Measurements from ENCODE around the gene ABHD8.

ABHD8 gene

GRCh38 chr19:17340302-17340870 is 37.2 kb upstream of the ABHD8 start:
- 40% methylated on average over 21 of the region's 21 CpGs for WGBS
- H3K4me3 ChIP-seq (ENCODE audit: low read length), result 0 out of 2 replicates have a peak overlapping the region, but pooled peaks have one; percentile 30
- H3K4me1 ChIP-seq (ENCODE audit: insufficient read depth, low read length), result peaks cover 5% of the 10 kb centered on the region; the same call in 1 of the 2 replicates
- H3K27me3 ChIP-seq (ENCODE audit: insufficient read depth, low read length), result no peaks in the 10 kb centered on the region
- peaks cover 13% of the 10 kb centered on the region; the same call in 1 of the 2 replicates for H3K36me3 ChIP-seq (ENCODE audit: insufficient read depth, low read length)
- no peak overlapping the region; the same call in 1 of the 2 replicates for H3K27ac ChIP-seq (ENCODE audit: low read depth, low read length)
- H3K9me3 ChIP-seq (ENCODE audit: insufficient read depth, low read depth, low read length), result no peaks in the 10 kb centered on the region
- no peak overlapping the region for H3K9ac ChIP-seq (ENCODE audit: low read depth, low read length)

GRCh38 chr19:17339088-17339741 is 36.0 kb upstream of the ABHD8 start:
- 89% methylated on average over 33 of the region's 34 CpGs for WGBS
- Histone ChIP-seq H3K36me3 (ENCODE audit: insufficient read depth, low read length) (peaks cover 13% of the 10 kb centered on the region; the same call in 1 of the 2 replicates), H3K27me3 (ENCODE audit: insufficient read depth, low read length) (no peaks in the 10 kb centered on the region), H3K4me3 (ENCODE audit: low read length) (no peak overlapping the region), H3K9me3 (ENCODE audit: insufficient read depth, low read depth, low read length) (no peaks in the 10 kb centered on the region), H3K27ac (ENCODE audit: low read depth, low read length) (no peak overlapping the region), H3K4me1 (ENCODE audit: insufficient read depth, low read length) (peaks cover 5% of the 10 kb centered on the region; the same call in 1 of the 2 replicates), H3K9ac (ENCODE audit: low read depth, low read length) (no peak overlapping the region)

GRCh38 chr19:17338433-17339078 is 35.3 kb upstream of the ABHD8 start:
- Histone ChIP-seq H3K4me1 (ENCODE audit: insufficient read depth, low read length) (peaks cover 5% of the 10 kb centered on the region; the same call in 1 of the 2 replicates), H3K27me3 (ENCODE audit: insufficient read depth, low read length) (no peaks in the 10 kb centered on the region), H3K27ac (ENCODE audit: low read depth, low read length) (no peak overlapping the region), H3K36me3 (ENCODE audit: insufficient read depth, low read length) (peaks cover 13% of the 10 kb centered on the region; the same call in 1 of the 2 replicates), H3K4me3 (ENCODE audit: low read length) (peak overlapping the region; percentile 89), H3K9ac (ENCODE audit: low read depth, low read length) (no peak overlapping the region), H3K9me3 (ENCODE audit: insufficient read depth, low read depth, low read length) (no peaks in the 10 kb centered on the region)
- 93% methylated on average over 27 of the region's 30 CpGs for WGBS

GRCh38 chr19:17337675-17338432 is 34.6 kb upstream of the ABHD8 start:
- H3K27ac ChIP-seq (ENCODE audit: low read depth, low read length), result peak overlapping the region; percentile 13; the same call in 1 of the 2 replicates
- no peaks in the 10 kb centered on the region for H3K27me3 ChIP-seq (ENCODE audit: insufficient read depth, low read length)
- H3K36me3 ChIP-seq (ENCODE audit: insufficient read depth, low read length), result peaks cover 18% of the 10 kb centered on the region
- 8% methylated on average over 50 of the region's 50 CpGs for WGBS
- peak overlapping the region; percentile 83 for H3K9ac ChIP-seq (ENCODE audit: low read depth, low read length)
- H3K4me3 ChIP-seq (ENCODE audit: low read length), result peak overlapping the region; percentile 89
- peaks cover 5% of the 10 kb centered on the region; the same call in 1 of the 2 replicates for H3K4me1 ChIP-seq (ENCODE audit: insufficient read depth, low read length)
- no peaks in the 10 kb centered on the region for H3K9me3 ChIP-seq (ENCODE audit: insufficient read depth, low read depth, low read length)

GRCh38 chr19:17336872-17337674 is 33.8 kb upstream of the ABHD8 start, which contains the start of gene GTPBP3:
GTPBP3 (plus strand) TSS chr19:17337553; CDS start chr19:17337612, 59 bp downstream.
- H3K9me3 ChIP-seq (ENCODE audit: insufficient read depth, low read depth, low read length), result no peaks in the 10 kb centered on the region
- peaks cover 5% of the 10 kb centered on the region; the same call in 1 of the 2 replicates for H3K4me1 ChIP-seq (ENCODE audit: insufficient read depth, low read length)
- peak within 1 kb of the TSS; percentile 88 for H3K27ac ChIP-seq (ENCODE audit: low read depth, low read length)
- H3K4me3 ChIP-seq (ENCODE audit: low read length), result peak within 1 kb of the TSS; percentile 89
- H3K9ac ChIP-seq (ENCODE audit: low read depth, low read length), result peak within 1 kb of the TSS; percentile 87
- no peaks in the 10 kb centered on the region for H3K27me3 ChIP-seq (ENCODE audit: insufficient read depth, low read length)
- WGBS, result under 1% methylated on average over 41 of the region's 41 CpGs
- H3K36me3 ChIP-seq (ENCODE audit: insufficient read depth, low read length), result peaks cover 16% of the 10 kb centered on the region

GRCh38 chr19:17335575-17335974 is 32.4 kb upstream of the ABHD8 start:
- no peak overlapping the region for H3K4me3 ChIP-seq (ENCODE audit: low read length)
- peaks cover 2% of the 10 kb centered on the region; the same call in 1 of the 2 replicates for H3K4me1 ChIP-seq (ENCODE audit: insufficient read depth, low read length)
- no peak overlapping the region for H3K9ac ChIP-seq (ENCODE audit: low read depth, low read length)
- WGBS, result 88% methylated on average over 10 of the region's 10 CpGs
- H3K36me3 ChIP-seq (ENCODE audit: insufficient read depth, low read length), result peaks cover 6% of the 10 kb centered on the region; the same call in 1 of the 2 replicates
- no peaks in the 10 kb centered on the region for H3K9me3 ChIP-seq (ENCODE audit: insufficient read depth, low read depth, low read length)
- no peaks in the 10 kb centered on the region for H3K27me3 ChIP-seq (ENCODE audit: insufficient read depth, low read length)
- no peak overlapping the region for H3K27ac ChIP-seq (ENCODE audit: low read depth, low read length)

- 4% methylated on average over 86 of the region's 86 CpGs for WGBS
- Histone ChIP-seq H3K4me3 (ENCODE audit: low read length) (peak within 1 kb of the TSS; percentile 92), H3K9me3 (ENCODE audit: insufficient read depth, low read depth, low read length) (no peaks in the 10 kb centered on the region), H3K36me3 (ENCODE audit: insufficient read depth, low read length) (peaks cover 6% of the 10 kb centered on the region; the same call in 1 of the 2 replicates), H3K9ac (ENCODE audit: low read depth, low read length) (peak within 1 kb of the TSS; percentile 91), H3K27me3 (ENCODE audit: insufficient read depth, low read length) (0 out of 2 replicates have a peak, but pooled peaks cover 2% of the 10 kb centered on the region), H3K27ac (ENCODE audit: low read depth, low read length) (peak within 1 kb of the TSS; percentile 75; the same call in 1 of the 2 replicates), H3K4me1 (ENCODE audit: insufficient read depth, low read length) (peaks cover 2% of the 10 kb centered on the region; the same call in 1 of the 2 replicates)
Measured at GRCh38 chr19:17334414-17335409, 31.5 kb upstream of the ABHD8 start, which contains the start of gene ANO8. ANO8 (minus strand) TSS chr19:17334855; CDS start chr19:17334670, 185 bp downstream.

- Histone ChIP-seq H3K4me1 (ENCODE audit: insufficient read depth, low read length) (no peaks in the 10 kb centered on the region), H3K9ac (ENCODE audit: low read depth, low read length) (peak overlapping the region; percentile 91), H3K9me3 (ENCODE audit: insufficient read depth, low read depth, low read length) (no peaks in the 10 kb centered on the region), H3K27me3 (ENCODE audit: insufficient read depth, low read length) (peaks cover 7% of the 10 kb centered on the region), H3K36me3 (ENCODE audit: insufficient read depth, low read length) (peaks cover 6% of the 10 kb centered on the region; the same call in 1 of the 2 replicates), H3K4me3 (ENCODE audit: low read length) (peak overlapping the region; percentile 92), H3K27ac (ENCODE audit: low read depth, low read length) (peak overlapping the region; percentile 8; the same call in 1 of the 2 replicates)
- 24% methylated on average over 52 of the region's 52 CpGs for WGBS
Measured at GRCh38 chr19:17333611-17334413, 30.6 kb upstream of the ABHD8 start.

All from HUES64 (cell line).